ENCODE data around the gene GNAS-AS1. TPM values are rescaled to one million over a fixed set of nuclear protein-coding genes. Genes with fewer than 3 reads are reported as not detected.

GNAS-AS1 gene
- total RNA-seq (2022) (1.6 and 2.2 TPM in 2 replicates), Bru-seq, nascent RNA (percentile 52 among the genes with signal in this experiment), BruChase-seq, experiment 1, labeled RNA remaining after a 6-hour chase (percentile 58 among the genes with signal in this experiment), BruChase-seq, experiment 2, labeled RNA remaining after a 2-hour chase (percentile 62 among the genes with signal in this experiment)
- long read RNA-seq, partial matches to known transcripts, result 0 of 1 reads
- long read RNA-seq, other reads (novel, unspliced or antisense), result 1 of 1 reads

GRCh38 chr20:58850693-58851174 lies at the start of gene GNAS-AS1:
Gene GNAS-AS1 (minus strand): TSS chr20:58850902.
- intact Hi-C loops (cut with micrococcal nuclease), result loop anchor here (5.0 kb wide), 1 partner anchor 198 kb away; the partner anchor contains the start of gene STX16
- TF ChIP-seq CTCF (IDR thresholded peaks at IDR 0.05; ENCODE audit: unreplicated experiment), result no peak
- BruUV-seq (replicated peaks), result no TSS peak
- Mint-ChIP-seq H3K36me3 (ENCODE audit: insufficient read depth, unreplicated experiment) (peaks cover 6% of the 10 kb centered on the region), H3K4me3 (ENCODE audit: unreplicated experiment) (peak within 1 kb of the TSS; percentile 88), H3K4me1 (ENCODE audit: insufficient read depth, unreplicated experiment) (peaks cover 21% of the 10 kb centered on the region), H3K9me3 (ENCODE audit: unreplicated experiment) (no peaks in the 10 kb centered on the region), H3K27ac (ENCODE audit: low read depth, unreplicated experiment) (peak within 1 kb of the TSS; percentile 81), H3K27me3 (ENCODE audit: insufficient read depth, unreplicated experiment) (peaks cover 42% of the 10 kb centered on the region)
- DNase-seq (ENCODE audit: unreplicated experiment), result peak; percentile 79
- POLR2A ChIA-PET, result interaction anchor here (0.7 to 1.5 kb wide), 2 partner anchors 32 to 200 kb away, joined by 3 to 6 read pairs; partner anchors contain the start of gene STX16
- CTCF ChIA-PET, result interaction anchor here (0.6 to 3.2 kb wide), 9 partner anchors 9 to 612 kb away, joined by 3 to 21 read pairs (median 4); partner anchors contain the start of gene STX16

DNA sequence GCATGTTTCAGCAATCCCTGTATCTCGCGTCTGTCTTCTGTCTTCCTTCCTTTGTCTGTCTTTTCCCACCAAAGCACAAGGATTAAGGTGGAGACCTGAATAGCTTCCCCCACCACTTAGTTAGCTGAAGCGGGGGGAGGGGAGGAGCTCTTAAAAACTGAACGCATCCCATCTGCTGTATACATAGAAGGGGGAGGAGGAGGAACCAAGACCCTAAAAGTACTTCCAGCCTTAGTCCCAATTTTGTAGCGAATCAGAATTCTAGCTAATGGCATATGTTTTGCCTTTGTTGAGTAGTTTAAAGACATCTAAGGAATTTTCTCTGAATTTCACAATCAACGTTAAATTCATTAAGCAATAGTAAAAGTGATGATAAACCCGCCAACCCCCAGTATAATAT lies 49.7 kb upstream of the GNAS-AS1 start:
- peaks cover 14% of the 10 kb centered on the region for H3K4me1 Mint-ChIP-seq (ENCODE audit: insufficient read depth, unreplicated experiment)
- CTCF ChIA-PET, result interaction anchor here (1.2 to 1.3 kb wide), 2 partner anchors 9 to 93 kb away, joined by 3 read pairs; no protein-coding TSS in a partner anchor
- POLR2A ChIA-PET, result interaction anchor here (0.6 to 1.3 kb wide), 2 partner anchors 12 to 14 kb away, joined by 3 read pairs; no protein-coding TSS in a partner anchor
- no peaks in the 10 kb centered on the region for H3K9me3 Mint-ChIP-seq (ENCODE audit: unreplicated experiment)
- intact Hi-C loops (cut with micrococcal nuclease), result no loop called here
- no peak for DNase-seq (ENCODE audit: unreplicated experiment)
- no TSS peak for BruUV-seq (replicated peaks)
- TF ChIP-seq CTCF (IDR thresholded peaks at IDR 0.05; ENCODE audit: unreplicated experiment), result no peak
- peaks cover 52% of the 10 kb centered on the region for H3K36me3 Mint-ChIP-seq (ENCODE audit: insufficient read depth, unreplicated experiment)
- H3K27me3 Mint-ChIP-seq (ENCODE audit: insufficient read depth, unreplicated experiment), result no peaks in the 10 kb centered on the region
- H3K27ac Mint-ChIP-seq (ENCODE audit: low read depth, unreplicated experiment), result no peak overlapping the region
- no peak overlapping the region for H3K4me3 Mint-ChIP-seq (ENCODE audit: unreplicated experiment)

DNA sequence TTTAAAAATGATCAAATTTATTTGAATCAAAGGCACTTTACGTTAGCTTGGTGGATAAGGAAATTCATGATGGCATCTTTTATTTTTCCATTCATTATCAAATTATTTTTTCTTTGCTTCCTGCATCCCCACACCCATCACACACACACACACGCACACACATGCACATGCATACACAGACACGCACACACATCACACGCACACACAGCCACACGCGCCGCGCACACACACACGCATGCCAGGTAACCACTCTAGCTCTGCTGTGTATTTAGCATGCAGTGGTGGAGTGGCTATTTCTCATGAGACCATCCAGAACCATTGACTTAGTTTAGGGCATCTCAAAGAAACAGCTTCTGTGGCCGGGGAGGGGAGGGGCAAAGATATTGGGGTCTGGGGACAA lies 48.8 kb upstream of the GNAS-AS1 start:
- DNase-seq (ENCODE audit: unreplicated experiment), result no peak
- CTCF ChIA-PET, result interaction anchor here (0.5 kb wide), 1 partner anchor 40 kb away, joined by 3 read pairs; no protein-coding TSS in a partner anchor
- intact Hi-C loops (cut with micrococcal nuclease), result no loop called here
- no peak for TF ChIP-seq CTCF (IDR thresholded peaks at IDR 0.05; ENCODE audit: unreplicated experiment)
- Mint-ChIP-seq H3K4me1 (ENCODE audit: insufficient read depth, unreplicated experiment) (peaks cover 23% of the 10 kb centered on the region), H3K4me3 (ENCODE audit: unreplicated experiment) (no peak overlapping the region), H3K27me3 (ENCODE audit: insufficient read depth, unreplicated experiment) (no peaks in the 10 kb centered on the region), H3K27ac (ENCODE audit: low read depth, unreplicated experiment) (no peak overlapping the region), H3K36me3 (ENCODE audit: insufficient read depth, unreplicated experiment) (peaks cover 43% of the 10 kb centered on the region), H3K9me3 (ENCODE audit: unreplicated experiment) (no peaks in the 10 kb centered on the region)
- POLR2A ChIA-PET, result interaction anchor here (1.0 to 1.3 kb wide), 3 partner anchors 8 to 132 kb away, joined by 3 to 5 read pairs (median 4); no protein-coding TSS in a partner anchor
- BruUV-seq (replicated peaks), result no TSS peak

- no peak for DNase-seq (ENCODE audit: unreplicated experiment)
- no peaks in the 10 kb centered on the region for H3K27me3 Mint-ChIP-seq (ENCODE audit: insufficient read depth, unreplicated experiment)
- CTCF ChIA-PET, result interaction anchor here (0.5 to 1.1 kb wide), 5 partner anchors 28 to 545 kb away, joined by 3 to 7 read pairs (median 3); no protein-coding TSS in a partner anchor
- H3K27ac Mint-ChIP-seq (ENCODE audit: low read depth, unreplicated experiment), result no peak overlapping the region
- peaks cover 36% of the 10 kb centered on the region for H3K36me3 Mint-ChIP-seq (ENCODE audit: insufficient read depth, unreplicated experiment)
- no peak for TF ChIP-seq CTCF (IDR thresholded peaks at IDR 0.05; ENCODE audit: unreplicated experiment)
- no peaks in the 10 kb centered on the region for H3K9me3 Mint-ChIP-seq (ENCODE audit: unreplicated experiment)
- intact Hi-C loops (cut with micrococcal nuclease), result no loop called here
- BruUV-seq (replicated peaks), result no TSS peak
- POLR2A ChIA-PET, result interaction anchor here (0.9 to 1.6 kb wide), 7 partner anchors 9 to 247 kb away, joined by 3 to 5 read pairs (median 4); partner anchors contain the start of gene STX16
- peaks cover 27% of the 10 kb centered on the region for H3K4me1 Mint-ChIP-seq (ENCODE audit: insufficient read depth, unreplicated experiment)
- no peak overlapping the region for H3K4me3 Mint-ChIP-seq (ENCODE audit: unreplicated experiment)
Observed at GRCh38 chr20:58898629-58899408, 48.1 kb upstream of the GNAS-AS1 start.
